ENCODE results near the gene ACOT13. TPM values are rescaled to one million over a fixed set of nuclear protein-coding genes. Genes with fewer than 3 reads are reported as not detected.
"Not testable (repeated sequence)": the region's sequence is repeated elsewhere in the genome, so short reads cannot be mapped to it uniquely, and the experiment has no call there.

ACOT13 gene
- total and polyA plus RNA-seq, 4 experiments from 2014 or later: 11.1 to 19.3 (median 14.9) TPM

DNA sequence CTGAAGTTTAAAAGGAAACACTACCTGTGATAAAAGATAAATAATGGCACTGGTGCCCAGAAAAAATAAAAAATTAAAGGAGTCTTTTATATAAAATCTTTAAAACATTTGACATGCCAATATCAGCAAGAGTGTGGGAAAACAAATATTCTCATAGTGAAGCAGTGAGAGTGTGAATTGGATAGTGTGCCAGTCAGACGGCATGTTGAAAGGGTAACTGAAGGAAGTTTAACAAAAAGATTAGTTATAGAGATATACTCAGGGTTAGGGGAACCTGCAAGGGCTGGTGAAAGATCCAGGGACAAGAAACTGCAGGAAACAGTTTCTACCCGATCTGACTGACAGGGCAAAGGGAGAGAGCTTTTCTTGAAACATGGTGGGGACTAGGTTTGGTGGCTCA, 85.6 kb downstream of the ACOT13 start:
- no peaks in the 10 kb centered on the region for H3K4me1 Mint-ChIP-seq
- no peaks in the 10 kb centered on the region for H3K36me3 Mint-ChIP-seq
- ChIA-PET POLR2A (ENCODE audit: partially characterized antibody) (no interaction called here), CTCF (ENCODE audit: partially characterized antibody) (interaction anchor here (1.4 kb wide), 1 partner anchor 171 kb away, joined by 4 read pairs; no protein-coding TSS in a partner anchor)
- intact Hi-C loops (cut with micrococcal nuclease): no loop called here
- no peaks in the 10 kb centered on the region for H3K36me3 ChIP-seq (ENCODE audit: insufficient read depth, low read length)
- H3K9me3 ChIP-seq (ENCODE audit: control insufficient read depth in 1 of 2, low read length in 2 of 2): no peaks in the 10 kb centered on the region
- H3K4me3 Mint-ChIP-seq: no peak overlapping the region
- H3K4me1 ChIP-seq (ENCODE audit: insufficient read depth, low read length): no peaks in the 10 kb centered on the region
- no peak overlapping the region for H3K27ac ChIP-seq (ENCODE audit: low read depth, low read length)
- no peaks in the 10 kb centered on the region for H3K27me3 ChIP-seq (ENCODE audit: insufficient read depth, low read length)
- H3K9me3 Mint-ChIP-seq: peaks cover 0 to 2% (median 0%) of the 10 kb centered on the region in 8 donors
- no peak overlapping the region for H3K27ac Mint-ChIP-seq
- DNase-seq: no peak
- peaks cover 8 to 9% of the 10 kb centered on the region in 2 donors for H3K27me3 Mint-ChIP-seq
- no peak overlapping the region for H3K4me3 ChIP-seq (ENCODE audit: low read length in 2 of 2)

DNA sequence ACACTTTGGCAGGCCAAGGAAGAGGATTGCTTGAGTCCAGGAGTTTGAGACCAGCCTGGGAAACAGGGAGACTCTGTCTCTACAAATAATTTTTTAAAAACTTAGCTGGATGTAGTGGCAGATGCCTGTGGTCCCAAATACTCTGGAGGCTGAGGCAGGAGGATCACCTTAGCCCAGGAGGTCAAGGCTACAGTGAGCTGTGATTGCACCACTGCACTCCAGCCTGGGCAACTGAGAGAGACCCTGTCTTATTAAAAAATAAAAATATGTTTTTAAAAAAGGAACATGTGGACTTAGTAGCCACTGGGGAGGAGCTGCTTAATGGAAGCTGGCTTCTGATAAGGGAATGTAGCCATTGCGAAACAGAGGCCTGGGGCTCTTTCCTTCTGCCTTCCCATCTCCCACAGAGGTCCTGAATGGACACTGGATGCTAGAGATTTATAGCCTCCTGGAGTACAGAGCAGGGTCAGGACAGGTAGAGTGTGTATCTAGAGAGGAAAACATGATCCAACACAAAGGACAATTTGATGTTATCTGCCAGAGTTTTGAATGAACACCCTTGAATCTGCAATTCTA, 86.1 kb downstream of the ACOT13 start:
- POLR2A ChIA-PET (ENCODE audit: partially characterized antibody): no interaction called here
- Histone ChIP-seq H3K27ac (ENCODE audit: low read depth, low read length) (no peak overlapping the region), H3K27me3 (ENCODE audit: insufficient read depth, low read length) (no peaks in the 10 kb centered on the region), H3K36me3 (ENCODE audit: insufficient read depth, low read length) (no peaks in the 10 kb centered on the region), H3K4me3 (ENCODE audit: low read length in 2 of 2) (no peak overlapping the region), H3K4me1 (ENCODE audit: insufficient read depth, low read length) (no peaks in the 10 kb centered on the region), H3K9me3 (ENCODE audit: control insufficient read depth in 1 of 2, low read length in 2 of 2) (no peaks in the 10 kb centered on the region)
- Mint-ChIP-seq H3K9me3 (peaks cover 0 to 2% (median 0%) of the 10 kb centered on the region in 8 donors), H3K27ac (no peak overlapping the region), H3K27me3 (peaks cover 7 to 8% of the 10 kb centered on the region in 2 donors), H3K4me1 (no peaks in the 10 kb centered on the region), H3K36me3 (no peaks in the 10 kb centered on the region), H3K4me3 (no peak overlapping the region)
- intact Hi-C loops (cut with micrococcal nuclease): no loop called here
- no peak for DNase-seq
- CTCF ChIA-PET (ENCODE audit: partially characterized antibody): interaction anchor here (1.4 kb wide), 1 partner anchor 172 kb away, joined by 4 read pairs; no protein-coding TSS in a partner anchor

DNA sequence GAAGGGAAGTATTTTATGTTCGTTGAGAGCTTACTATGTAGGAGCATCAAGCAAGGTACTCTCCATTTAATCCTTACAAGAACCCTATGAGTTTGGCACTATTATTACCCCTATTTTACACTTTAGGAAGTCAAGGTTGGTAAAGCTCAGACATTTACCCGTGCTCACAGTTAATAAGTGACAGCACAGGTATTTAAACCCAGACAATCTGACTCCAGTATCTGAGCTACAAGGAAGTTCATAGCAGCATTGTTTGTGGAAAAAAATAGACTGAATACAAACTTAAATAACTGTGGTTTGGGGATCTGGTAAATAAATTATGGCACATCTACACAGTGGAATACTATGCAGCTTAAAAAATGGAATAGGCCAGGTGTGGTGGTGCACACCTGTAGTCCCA, 86.7 kb downstream of the ACOT13 start:
- no peak for DNase-seq
- no peaks in the 10 kb centered on the region for H3K4me1 ChIP-seq (ENCODE audit: insufficient read depth, low read length)
- no peak overlapping the region for H3K4me3 Mint-ChIP-seq
- no peak overlapping the region for H3K4me3 ChIP-seq (ENCODE audit: low read length in 2 of 2)
- H3K9me3 Mint-ChIP-seq: peaks cover 0 to 2% (median 0%) of the 10 kb centered on the region in 8 donors
- no peaks in the 10 kb centered on the region for H3K27me3 ChIP-seq (ENCODE audit: insufficient read depth, low read length)
- H3K36me3 Mint-ChIP-seq: no peaks in the 10 kb centered on the region
- H3K27me3 Mint-ChIP-seq: peaks cover 5 to 7% of the 10 kb centered on the region in 2 donors
- no peaks in the 10 kb centered on the region for H3K4me1 Mint-ChIP-seq
- H3K27ac Mint-ChIP-seq: no peak overlapping the region
- intact Hi-C loops (cut with micrococcal nuclease): no loop called here
- H3K27ac ChIP-seq (ENCODE audit: low read depth, low read length): no peak overlapping the region
- POLR2A ChIA-PET (ENCODE audit: partially characterized antibody): no interaction called here
- H3K36me3 ChIP-seq (ENCODE audit: insufficient read depth, low read length): no peaks in the 10 kb centered on the region
- CTCF ChIA-PET (ENCODE audit: partially characterized antibody): interaction anchor here (1.4 kb wide), 1 partner anchor 172 kb away, joined by 4 read pairs; no protein-coding TSS in a partner anchor
- H3K9me3 ChIP-seq (ENCODE audit: control insufficient read depth in 1 of 2, low read length in 2 of 2): no peaks in the 10 kb centered on the region

DNA sequence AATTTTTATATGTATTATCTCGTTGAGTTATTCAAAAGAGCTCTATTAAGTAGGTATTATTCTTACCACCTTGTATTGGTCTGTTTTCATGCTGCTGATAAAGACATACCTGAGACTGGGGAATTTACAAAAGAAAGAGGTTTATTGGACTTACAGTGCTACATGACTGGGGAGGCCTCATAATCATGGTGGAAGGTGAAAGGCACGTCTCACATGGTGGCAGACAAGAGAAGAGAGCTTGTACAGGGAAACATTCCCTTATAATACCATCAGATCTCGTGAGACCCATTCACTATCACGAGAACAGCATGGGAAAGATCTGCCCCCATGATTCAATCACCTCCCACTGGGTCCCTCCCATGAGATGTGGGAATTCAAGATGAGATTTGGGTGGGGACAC, 87.5 kb downstream of the ACOT13 start:
- CTCF ChIA-PET (ENCODE audit: partially characterized antibody): interaction anchor here (0.9 kb wide), 1 partner anchor 173 kb away, joined by 4 read pairs; no protein-coding TSS in a partner anchor
- H3K27me3 ChIP-seq (ENCODE audit: insufficient read depth, low read length); H3K27ac ChIP-seq (ENCODE audit: low read depth, low read length); DNase-seq; H3K4me3 ChIP-seq (ENCODE audit: low read length in 2 of 2); H3K9me3 ChIP-seq (ENCODE audit: control insufficient read depth in 1 of 2, low read length in 2 of 2); POLR2A ChIA-PET (ENCODE audit: partially characterized antibody); H3K27me3 Mint-ChIP-seq; H3K4me3 Mint-ChIP-seq; H3K4me1 Mint-ChIP-seq; H3K27ac Mint-ChIP-seq; H3K4me1 ChIP-seq (ENCODE audit: insufficient read depth, low read length); H3K36me3 Mint-ChIP-seq; H3K9me3 Mint-ChIP-seq; H3K36me3 ChIP-seq (ENCODE audit: insufficient read depth, low read length); intact Hi-C loops (cut with micrococcal nuclease): not testable (repeated sequence)

Other genes starting within 250 kb of the ACOT13 start
- gene GPLD1, start 177.5 kb upstream of the ACOT13 start, total RNA-seq: 1 to 10 TPM in 1 of 2 experiments, under 1 TPM in 1; 0.49 to 1.4 TPM
- under 1 TPM in 1 of 2 donors, not detected in 1; 0.30 TPM for gene GPLD1, start 177.5 kb upstream of the ACOT13 start, polyA plus RNA-seq
- 10 to 100 TPM; 13.0 to 13.9 TPM for gene ALDH5A1, start 172.1 kb upstream of the ACOT13 start, total RNA-seq
- 10 to 100 TPM in 1 of 2 donors, 1 to 10 TPM in 1; 8.5 to 10.2 TPM for gene ALDH5A1, start 172.1 kb upstream of the ACOT13 start, polyA plus RNA-seq
- gene KIAA0319, start 20.9 kb upstream of the ACOT13 start, total RNA-seq: under 1 TPM in 1 of 2 experiments, not detected in 1; 0.11 TPM
- gene KIAA0319, start 20.9 kb upstream of the ACOT13 start, polyA plus RNA-seq: under 1 TPM in 1 of 2 donors, not detected in 1; 0.07 TPM
- 10 to 100 TPM; 72.8 to 74.3 TPM for gene TDP2, start 178 bp upstream of the ACOT13 start, total RNA-seq
- 10 to 100 TPM; 43.4 to 62.2 TPM for gene TDP2, start 178 bp upstream of the ACOT13 start, polyA plus RNA-seq
- gene C6orf62, start 52.1 kb downstream of the ACOT13 start, total RNA-seq: 100 to 1,000 TPM; 173 to 176 TPM
- gene C6orf62, start 52.1 kb downstream of the ACOT13 start, polyA plus RNA-seq: 100 to 1,000 TPM in 1 of 2 donors, 10 to 100 TPM in 1; 90.1 to 125 TPM
- 1 to 10 TPM; 6.1 to 6.7 TPM for gene GMNN, start 107.9 kb downstream of the ACOT13 start, total RNA-seq
- 1 to 10 TPM; 3.4 to 3.6 TPM for gene GMNN, start 107.9 kb downstream of the ACOT13 start, polyA plus RNA-seq
- 1 to 10 TPM; 3.1 to 4.7 TPM for gene ARMH2, start 131.8 kb downstream of the ACOT13 start, total RNA-seq
- gene ARMH2, start 131.8 kb downstream of the ACOT13 start, polyA plus RNA-seq: under 1 TPM in 1 of 2 donors, not detected in 1; 0.55 TPM